ENCODE results near the gene SCTR. TPM values are rescaled to one million over a fixed set of nuclear protein-coding genes. Genes with fewer than 3 reads are reported as not detected.

SCTR gene
- total and polyA plus RNA-seq, 2 of the 13 experiments (the other 11 are each of a cell fraction or from before 2014, with no cell fraction given) = not detected

DNA sequence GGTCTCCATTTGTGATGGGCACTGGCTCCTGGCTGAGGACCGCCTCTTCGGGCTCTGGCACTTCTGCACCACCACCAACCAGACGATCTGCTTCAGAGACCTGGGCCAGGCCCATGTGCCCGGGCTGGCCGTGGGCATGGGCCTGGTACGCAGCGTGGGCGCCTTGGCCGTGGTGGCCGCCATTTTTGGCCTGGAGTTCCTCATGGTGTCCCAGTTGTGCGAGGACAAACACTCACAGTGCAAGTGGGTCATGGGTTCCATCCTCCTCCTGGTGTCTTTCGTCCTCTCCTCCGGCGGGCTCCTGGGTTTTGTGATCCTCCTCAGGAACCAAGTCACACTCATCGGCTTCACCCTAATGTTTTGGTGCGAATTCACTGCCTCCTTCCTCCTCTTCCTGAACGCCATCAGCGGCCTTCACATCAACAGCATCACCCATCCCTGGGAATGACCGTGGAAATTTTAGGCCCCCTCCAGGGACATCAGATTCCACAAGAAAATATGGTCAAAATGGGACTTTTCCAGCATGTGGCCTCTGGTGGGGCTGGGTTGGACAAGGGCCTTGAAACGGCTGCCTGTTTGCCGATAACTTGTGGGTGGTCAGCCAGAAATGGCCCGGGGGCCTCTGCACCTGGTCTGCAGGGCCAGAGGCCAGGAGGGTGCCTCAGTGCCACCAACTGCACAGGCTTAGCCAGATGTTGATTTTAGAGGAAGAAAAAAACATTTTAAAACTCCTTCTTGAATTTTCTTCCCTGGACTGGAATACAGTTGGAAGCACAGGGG, 87.1 kb downstream of the SCTR start (continued):
- TF ChIP-seq, protein P1, sequence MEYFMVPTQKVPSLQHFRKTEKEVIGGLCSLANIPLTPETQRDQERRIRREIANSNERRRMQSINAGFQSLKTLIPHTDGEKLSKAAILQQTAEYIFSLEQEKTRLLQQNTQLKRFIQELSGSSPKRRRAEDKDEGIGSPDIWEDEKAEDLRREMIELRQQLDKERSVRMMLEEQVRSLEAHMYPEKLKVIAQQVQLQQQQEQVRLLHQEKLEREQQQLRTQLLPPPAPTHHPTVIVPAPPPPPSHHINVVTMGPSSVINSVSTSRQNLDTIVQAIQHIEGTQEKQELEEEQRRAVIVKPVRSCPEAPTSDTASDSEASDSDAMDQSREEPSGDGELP (IDR thresholded peaks at IDR 0.05; ENCODE audit: borderline replicate concordance, low read depth) = no peak
- TF ChIP-seq, protein P2, sequence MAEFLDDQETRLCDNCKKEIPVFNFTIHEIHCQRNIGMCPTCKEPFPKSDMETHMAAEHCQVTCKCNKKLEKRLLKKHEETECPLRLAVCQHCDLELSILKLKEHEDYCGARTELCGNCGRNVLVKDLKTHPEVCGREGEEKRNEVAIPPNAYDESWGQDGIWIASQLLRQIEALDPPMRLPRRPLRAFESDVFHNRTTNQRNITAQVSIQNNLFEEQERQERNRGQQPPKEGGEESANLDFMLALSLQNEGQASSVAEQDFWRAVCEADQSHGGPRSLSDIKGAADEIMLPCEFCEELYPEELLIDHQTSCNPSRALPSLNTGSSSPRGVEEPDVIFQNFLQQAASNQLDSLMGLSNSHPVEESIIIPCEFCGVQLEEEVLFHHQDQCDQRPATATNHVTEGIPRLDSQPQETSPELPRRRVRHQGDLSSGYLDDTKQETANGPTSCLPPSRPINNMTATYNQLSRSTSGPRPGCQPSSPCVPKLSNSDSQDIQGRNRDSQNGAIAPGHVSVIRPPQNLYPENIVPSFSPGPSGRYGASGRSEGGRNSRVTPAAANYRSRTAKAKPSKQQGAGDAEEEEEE (CRISPR knock-in tag; IDR thresholded peaks at IDR 0.05; ENCODE audit: borderline replicate concordance) = no peak
- TF ChIP-seq MIER3 (CRISPR knock-in tag; IDR thresholded peaks at IDR 0.05; ENCODE audit: borderline replicate concordance) = no peak

DNA sequence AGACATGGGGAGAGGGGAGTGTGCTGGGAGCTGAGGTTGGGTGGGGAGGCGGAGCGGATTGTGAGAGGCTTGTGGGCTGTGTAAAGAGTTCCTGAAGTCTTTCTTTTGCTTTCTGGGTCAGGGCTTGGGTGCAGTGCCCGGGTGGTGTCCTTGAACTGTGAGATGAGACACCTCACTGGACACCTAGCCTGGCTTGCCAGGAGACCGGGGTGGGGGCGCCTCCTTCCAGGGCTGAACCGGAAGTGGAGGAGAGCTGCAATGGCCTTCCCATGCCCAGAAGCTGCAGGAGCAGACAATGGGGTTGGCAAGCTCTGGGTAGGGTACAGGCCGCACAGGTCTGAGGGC, 88.4 kb downstream of the SCTR start:
- H3K4me1 ChIP-seq (ENCODE audit: insufficient read depth, low read length) = peaks cover 88% of the 10 kb centered on the region
- TF ChIP-seq ZNF75D (CRISPR knock-in tag; IDR thresholded peaks at IDR 0.05; ENCODE audit: borderline replicate concordance) (no peak), TRIM24 (CRISPR knock-in tag; IDR thresholded peaks at IDR 0.05) (peak; percentile 9; the same call in 1 of the 2 replicates), SRY (CRISPR knock-in tag; IDR thresholded peaks at IDR 0.05) (no peak), AGO1 (IDR thresholded peaks at IDR 0.05; ENCODE audit: low read depth, low read length, poor library complexity, severe bottlenecking) (no peak), MXD4 (CRISPR knock-in tag; IDR thresholded peaks at IDR 0.05) (no peak), MAFF (IDR thresholded peaks at IDR 0.05; ENCODE audit: low read depth, low read length) (no peak), MTA1 (CRISPR knock-in tag; IDR thresholded peaks at IDR 0.05; ENCODE audit: borderline replicate concordance) (peak; percentile 50), KLF12 (CRISPR knock-in tag; IDR thresholded peaks at IDR 0.05; ENCODE audit: borderline replicate concordance) (no peak)
- TF ChIP-seq, protein P3, sequence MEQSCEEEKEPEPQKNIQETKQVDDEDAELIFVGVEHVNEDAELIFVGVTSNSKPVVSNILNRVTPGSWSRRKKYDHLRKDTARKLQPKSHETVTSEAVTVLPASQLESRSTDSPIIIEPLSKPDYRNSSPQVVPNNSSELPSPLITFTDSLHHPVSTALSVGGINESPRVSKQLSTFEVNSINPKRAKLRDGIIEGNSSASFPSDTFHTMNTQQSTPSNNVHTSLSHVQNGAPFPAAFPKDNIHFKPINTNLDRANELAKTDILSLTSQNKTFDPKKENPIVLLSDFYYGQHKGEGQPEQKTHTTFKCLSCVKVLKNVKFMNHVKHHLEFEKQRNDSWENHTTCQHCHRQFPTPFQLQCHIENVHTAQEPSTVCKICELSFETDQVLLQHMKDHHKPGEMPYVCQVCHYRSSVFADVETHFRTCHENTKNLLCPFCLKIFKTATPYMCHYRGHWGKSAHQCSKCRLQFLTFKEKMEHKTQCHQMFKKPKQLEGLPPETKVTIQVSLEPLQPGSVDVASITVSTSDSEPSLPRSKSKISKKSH (CRISPR knock-in tag; IDR thresholded peaks at IDR 0.05; ENCODE audit: borderline replicate concordance) = no peak
- TF ChIP-seq, protein P4, sequence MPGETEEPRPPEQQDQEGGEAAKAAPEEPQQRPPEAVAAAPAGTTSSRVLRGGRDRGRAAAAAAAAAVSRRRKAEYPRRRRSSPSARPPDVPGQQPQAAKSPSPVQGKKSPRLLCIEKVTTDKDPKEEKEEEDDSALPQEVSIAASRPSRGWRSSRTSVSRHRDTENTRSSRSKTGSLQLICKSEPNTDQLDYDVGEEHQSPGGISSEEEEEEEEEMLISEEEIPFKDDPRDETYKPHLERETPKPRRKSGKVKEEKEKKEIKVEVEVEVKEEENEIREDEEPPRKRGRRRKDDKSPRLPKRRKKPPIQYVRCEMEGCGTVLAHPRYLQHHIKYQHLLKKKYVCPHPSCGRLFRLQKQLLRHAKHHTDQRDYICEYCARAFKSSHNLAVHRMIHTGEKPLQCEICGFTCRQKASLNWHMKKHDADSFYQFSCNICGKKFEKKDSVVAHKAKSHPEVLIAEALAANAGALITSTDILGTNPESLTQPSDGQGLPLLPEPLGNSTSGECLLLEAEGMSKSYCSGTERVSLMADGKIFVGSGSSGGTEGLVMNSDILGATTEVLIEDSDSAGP (CRISPR knock-in tag; IDR thresholded peaks at IDR 0.05; ENCODE audit: borderline replicate concordance) = peak; percentile 71; the same call in 1 of the 2 replicates
- TF ChIP-seq, protein P5, sequence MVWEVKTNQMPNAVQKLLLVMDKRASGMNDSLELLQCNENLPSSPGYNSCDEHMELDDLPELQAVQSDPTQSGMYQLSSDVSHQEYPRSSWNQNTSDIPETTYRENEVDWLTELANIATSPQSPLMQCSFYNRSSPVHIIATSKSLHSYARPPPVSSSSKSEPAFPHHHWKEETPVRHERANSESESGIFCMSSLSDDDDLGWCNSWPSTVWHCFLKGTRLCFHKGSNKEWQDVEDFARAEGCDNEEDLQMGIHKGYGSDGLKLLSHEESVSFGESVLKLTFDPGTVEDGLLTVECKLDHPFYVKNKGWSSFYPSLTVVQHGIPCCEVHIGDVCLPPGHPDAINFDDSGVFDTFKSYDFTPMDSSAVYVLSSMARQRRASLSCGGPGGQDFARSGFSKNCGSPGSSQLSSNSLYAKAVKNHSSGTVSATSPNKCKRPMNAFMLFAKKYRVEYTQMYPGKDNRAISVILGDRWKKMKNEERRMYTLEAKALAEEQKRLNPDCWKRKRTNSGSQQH (CRISPR knock-in tag; IDR thresholded peaks at IDR 0.05; ENCODE audit: low read depth) = 0 out of 2 replicates have a peak, but pooled peaks have one; percentile 57

More for the DNA sequence above, 88.4 kb downstream of the SCTR start:
- Histone ChIP-seq H3K27me3 (ENCODE audit: control insufficient read depth in 1 of 2, insufficient read depth in 2 of 2, low read length in 2 of 2) (no peaks in the 10 kb centered on the region; a peak in 1 of 5 replicates), H3K9me3 (ENCODE audit: low read length) (no peaks in the 10 kb centered on the region), H3K4me2 (ENCODE audit: low read depth, low read length) (peak overlapping the region; percentile 93), H3K27ac (ENCODE audit: extremely low read length, insufficient read depth, low read length) (peak overlapping the region; percentile 70), H3K9ac (ENCODE audit: insufficient read depth, low read depth, low read length) (peak overlapping the region; percentile 89), H2AFZ (ENCODE audit: low read length) (no peak overlapping the region), H3K36me3 (replicated peaks in 1 of 2; ENCODE audit: control insufficient read depth in 1 of 2, insufficient read depth in 2 of 2, low read length in 2 of 2) (peaks cover 0 to 2% of the 10 kb centered on the region in 2 experiments; a peak in 3 of 5 replicates), H3K4me3 (replicated peaks in 1 of 3; ENCODE audit: insufficient read depth in 1 of 3, low read depth in 2 of 3, low read length in 3 of 3) (peak overlapping the region in 2 of 3 experiments; percentile 25 to 90; a peak in 3 of 6 replicates), H4K20me1 (ENCODE audit: insufficient read depth, low read length) (peaks cover 9% of the 10 kb centered on the region; the same call in 1 of the 2 replicates), H3K79me2 (ENCODE audit: insufficient read depth, low read length) (peaks cover 68% of the 10 kb centered on the region)
- no peak for FAIRE-seq
- intact Hi-C loops (cut with micrococcal nuclease; ENCODE audit: unreplicated experiment) (no loop called here), in situ Hi-C loops (cut with HindIII; ENCODE audit: extremely low pct_ligation_motif_present, low pct_unique_long_range_greater_than_20kb) (loop anchor here (5.0 kb wide), 1 partner anchor 36 kb away; no protein-coding TSS in a partner anchor)
- 40% methylated on average over 7 of the region's 7 CpGs for WGBS (ENCODE audit: low lambda C conversion rate)
- DNase-seq (ENCODE audit: low spot score) = no peak
- ChIA-PET CTCF (ENCODE audit: low intra/inter-chr PET ratio, low total read pairs) (no interaction called here), POLR2A (interaction anchor here (1.1 to 2.5 kb wide), 3 partner anchors 10 to 69 kb away, joined by 3 to 14 read pairs (median 4); partner anchors contain the start of genes C2orf76 and DBI)
- no peak for ATAC-seq
- no TSS peak for BruUV-seq (replicated peaks)
